ENCODE results near the gene LEP. TPM values are rescaled to one million over a fixed set of nuclear protein-coding genes. Genes with fewer than 3 reads are reported as not detected.

LEP gene
- polyA plus RNA-seq, 2 of the 4 experiments (the other 2 are of a cell fraction): not detected

DNA sequence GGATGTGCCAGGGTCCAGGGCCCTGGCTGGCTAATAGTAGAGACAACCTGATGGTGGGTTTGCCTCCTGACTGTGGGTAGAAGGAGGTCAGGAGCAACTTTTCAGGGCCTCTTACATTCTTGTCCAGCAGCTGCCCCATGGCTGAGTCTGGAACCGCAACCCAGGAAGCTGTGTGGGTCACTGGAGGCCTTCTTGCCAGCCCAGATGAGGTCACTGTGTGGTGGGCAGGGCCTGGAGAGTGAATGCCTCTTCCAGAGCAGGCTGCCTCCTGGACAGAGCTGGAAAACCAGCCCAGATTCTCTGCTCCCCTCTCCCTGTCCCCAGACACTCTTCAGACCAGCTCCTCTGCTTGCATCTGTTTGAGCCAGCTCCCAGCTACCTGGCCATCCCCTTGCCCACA, 43.5 kb upstream of the LEP start:
- TF ChIP-seq, protein P1, sequence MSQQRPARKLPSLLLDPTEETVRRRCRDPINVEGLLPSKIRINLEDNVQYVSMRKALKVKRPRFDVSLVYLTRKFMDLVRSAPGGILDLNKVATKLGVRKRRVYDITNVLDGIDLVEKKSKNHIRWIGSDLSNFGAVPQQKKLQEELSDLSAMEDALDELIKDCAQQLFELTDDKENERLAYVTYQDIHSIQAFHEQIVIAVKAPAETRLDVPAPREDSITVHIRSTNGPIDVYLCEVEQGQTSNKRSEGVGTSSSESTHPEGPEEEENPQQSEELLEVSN (IDR thresholded peaks at IDR 0.05; ENCODE audit: borderline replicate concordance, low read depth): no peak
- TF ChIP-seq HEYL (CRISPR knock-in tag; IDR thresholded peaks at IDR 0.05) (no peak), CHD2 (IDR thresholded peaks at IDR 0.05; ENCODE audit: low read length, partially characterized antibody) (no peak), HOXA7 (CRISPR knock-in tag; IDR thresholded peaks at IDR 0.05) (no peak), TFCP2L1 (CRISPR knock-in tag; IDR thresholded peaks at IDR 0.05) (no peak), EHF (CRISPR knock-in tag; IDR thresholded peaks at IDR 0.05) (no peak), FOXS1 (CRISPR knock-in tag; IDR thresholded peaks at IDR 0.05) (no peak), EHMT2 (IDR thresholded peaks at IDR 0.05; ENCODE audit: low read depth) (no peak), NFE2L2 (conservative IDR thresholded peaks at IDR 0.05; ENCODE audit: low read length) (no peak), NPAS2 (CRISPR knock-in tag; IDR thresholded peaks at IDR 0.05; ENCODE audit: borderline replicate concordance) (no peak), KDM5A (IDR thresholded peaks at IDR 0.05) (no peak), POLR2A (IDR thresholded peaks at IDR 0.05; ENCODE audit: low read length) (no peak), PHF8 (IDR thresholded peaks at IDR 0.05; ENCODE audit: borderline replicate concordance, low read depth) (no peak)
- TF ChIP-seq, protein P2, sequence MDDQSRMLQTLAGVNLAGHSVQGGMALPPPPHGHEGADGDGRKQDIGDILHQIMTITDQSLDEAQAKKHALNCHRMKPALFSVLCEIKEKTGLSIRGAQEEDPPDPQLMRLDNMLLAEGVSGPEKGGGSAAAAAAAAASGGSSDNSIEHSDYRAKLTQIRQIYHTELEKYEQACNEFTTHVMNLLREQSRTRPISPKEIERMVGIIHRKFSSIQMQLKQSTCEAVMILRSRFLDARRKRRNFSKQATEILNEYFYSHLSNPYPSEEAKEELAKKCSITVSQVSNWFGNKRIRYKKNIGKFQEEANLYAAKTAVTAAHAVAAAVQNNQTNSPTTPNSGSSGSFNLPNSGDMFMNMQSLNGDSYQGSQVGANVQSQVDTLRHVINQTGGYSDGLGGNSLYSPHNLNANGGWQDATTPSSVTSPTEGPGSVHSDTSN (IDR thresholded peaks at IDR 0.05): no peak
- TF ChIP-seq, protein P3, sequence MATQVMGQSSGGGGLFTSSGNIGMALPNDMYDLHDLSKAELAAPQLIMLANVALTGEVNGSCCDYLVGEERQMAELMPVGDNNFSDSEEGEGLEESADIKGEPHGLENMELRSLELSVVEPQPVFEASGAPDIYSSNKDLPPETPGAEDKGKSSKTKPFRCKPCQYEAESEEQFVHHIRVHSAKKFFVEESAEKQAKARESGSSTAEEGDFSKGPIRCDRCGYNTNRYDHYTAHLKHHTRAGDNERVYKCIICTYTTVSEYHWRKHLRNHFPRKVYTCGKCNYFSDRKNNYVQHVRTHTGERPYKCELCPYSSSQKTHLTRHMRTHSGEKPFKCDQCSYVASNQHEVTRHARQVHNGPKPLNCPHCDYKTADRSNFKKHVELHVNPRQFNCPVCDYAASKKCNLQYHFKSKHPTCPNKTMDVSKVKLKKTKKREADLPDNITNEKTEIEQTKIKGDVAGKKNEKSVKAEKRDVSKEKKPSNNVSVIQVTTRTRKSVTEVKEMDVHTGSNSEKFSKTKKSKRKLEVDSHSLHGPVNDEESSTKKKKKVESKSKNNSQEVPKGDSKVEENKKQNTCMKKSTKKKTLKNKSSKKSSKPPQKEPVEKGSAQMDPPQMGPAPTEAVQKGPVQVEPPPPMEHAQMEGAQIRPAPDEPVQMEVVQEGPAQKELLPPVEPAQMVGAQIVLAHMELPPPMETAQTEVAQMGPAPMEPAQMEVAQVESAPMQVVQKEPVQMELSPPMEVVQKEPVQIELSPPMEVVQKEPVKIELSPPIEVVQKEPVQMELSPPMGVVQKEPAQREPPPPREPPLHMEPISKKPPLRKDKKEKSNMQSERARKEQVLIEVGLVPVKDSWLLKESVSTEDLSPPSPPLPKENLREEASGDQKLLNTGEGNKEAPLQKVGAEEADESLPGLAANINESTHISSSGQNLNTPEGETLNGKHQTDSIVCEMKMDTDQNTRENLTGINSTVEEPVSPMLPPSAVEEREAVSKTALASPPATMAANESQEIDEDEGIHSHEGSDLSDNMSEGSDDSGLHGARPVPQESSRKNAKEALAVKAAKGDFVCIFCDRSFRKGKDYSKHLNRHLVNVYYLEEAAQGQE (IDR thresholded peaks at IDR 0.05): no peak
- WGBS (ENCODE audit: missing lambda C conversion rate): 33% methylated on average over 1 of the region's 1 CpG
- no peak overlapping the region for H3K4me3 ChIP-seq
- no peaks in the 10 kb centered on the region for H3K4me1 ChIP-seq
- DNase-seq (ENCODE audit: low read depth in 1 of 2, low spot score in 1 of 2): no peak
- H3K4me2 ChIP-seq: no peak overlapping the region
- ChIA-PET POLR2A (no interaction called here), CTCF (interaction anchor here (1.1 to 7.6 kb wide), 5 partner anchors 11 to 61 kb away, joined by 3 to 73 read pairs (median 5); no protein-coding TSS in a partner anchor)
- no peak for FAIRE-seq
- ATAC-seq: peak in 1 of 2 experiments; percentile 23; a peak in 1 of 6 replicates
- H3K27ac ChIP-seq: no peak overlapping the region
- peaks cover 44% of the 10 kb centered on the region for H3K9me3 ChIP-seq

DNA sequence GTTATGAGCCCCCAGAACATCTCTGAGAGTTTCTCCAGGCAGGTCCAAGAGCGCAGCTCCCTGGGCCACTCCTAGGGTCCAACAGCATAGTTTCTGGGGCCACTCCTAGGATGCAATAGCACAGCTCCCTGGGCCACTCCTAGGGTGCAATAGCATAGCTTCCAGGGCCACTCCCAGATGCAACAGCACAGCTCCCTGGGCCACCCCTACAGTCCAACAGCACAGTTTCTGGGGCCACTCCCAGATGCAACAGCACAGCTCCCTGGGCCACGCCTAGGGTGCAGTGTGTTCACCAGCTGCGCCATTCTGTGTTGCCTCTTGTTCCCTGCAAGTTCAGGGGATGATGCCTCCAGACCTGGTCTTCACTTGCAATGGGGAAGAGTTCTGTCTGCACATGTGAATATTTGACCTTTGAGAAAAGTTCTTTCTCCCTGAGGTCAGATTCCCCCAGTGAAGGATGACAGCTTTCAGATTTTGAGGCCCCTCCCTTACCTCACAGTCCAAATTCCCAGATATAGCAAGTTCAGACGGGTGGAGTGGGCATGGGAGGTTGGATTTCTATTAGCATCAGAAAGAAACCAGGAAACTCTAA, 43.0 kb upstream of the LEP start:
- POLR2A ChIA-PET: no interaction called here
- 43% methylated on average over 3 of the region's 4 CpGs for WGBS (ENCODE audit: missing lambda C conversion rate)
- TF ChIP-seq EHMT2 (IDR thresholded peaks at IDR 0.05; ENCODE audit: low read depth) (no peak), SMC3 (IDR thresholded peaks at IDR 0.05) (no peak), ESRRA (IDR thresholded peaks at IDR 0.05; ENCODE audit: borderline replicate concordance, low read length) (no peak), MAZ (IDR thresholded peaks at IDR 0.05; ENCODE audit: borderline replicate concordance, low read depth, low read length) (no peak), TP53 (CRISPR knock-in tag; IDR thresholded peaks at IDR 0.05) (no peak), NFE2L2 (conservative IDR thresholded peaks at IDR 0.05; ENCODE audit: low read length) (no peak), ZNF302 (CRISPR knock-in tag; IDR thresholded peaks at IDR 0.05) (no peak), CEBPB (IDR thresholded peaks at IDR 0.05) (no peak), HDAC2 (IDR thresholded peaks at IDR 0.05) (no peak), BHLHE40 (IDR thresholded peaks at IDR 0.05; ENCODE audit: low read depth, low read length) (no peak)
- TF ChIP-seq, protein P4, sequence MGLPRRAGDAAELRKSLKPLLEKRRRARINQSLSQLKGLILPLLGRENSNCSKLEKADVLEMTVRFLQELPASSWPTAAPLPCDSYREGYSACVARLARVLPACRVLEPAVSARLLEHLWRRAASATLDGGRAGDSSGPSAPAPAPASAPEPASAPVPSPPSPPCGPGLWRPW (IDR thresholded peaks at IDR 0.05): no peak
- TF ChIP-seq, protein P2 (IDR thresholded peaks at IDR 0.05): no peak
- TF ChIP-seq, protein P5, sequence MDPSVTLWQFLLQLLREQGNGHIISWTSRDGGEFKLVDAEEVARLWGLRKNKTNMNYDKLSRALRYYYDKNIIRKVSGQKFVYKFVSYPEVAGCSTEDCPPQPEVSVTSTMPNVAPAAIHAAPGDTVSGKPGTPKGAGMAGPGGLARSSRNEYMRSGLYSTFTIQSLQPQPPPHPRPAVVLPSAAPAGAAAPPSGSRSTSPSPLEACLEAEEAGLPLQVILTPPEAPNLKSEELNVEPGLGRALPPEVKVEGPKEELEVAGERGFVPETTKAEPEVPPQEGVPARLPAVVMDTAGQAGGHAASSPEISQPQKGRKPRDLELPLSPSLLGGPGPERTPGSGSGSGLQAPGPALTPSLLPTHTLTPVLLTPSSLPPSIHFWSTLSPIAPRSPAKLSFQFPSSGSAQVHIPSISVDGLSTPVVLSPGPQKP (IDR thresholded peaks at IDR 0.05; ENCODE audit: low read depth, low read length): no peak
- TF ChIP-seq, protein P6, sequence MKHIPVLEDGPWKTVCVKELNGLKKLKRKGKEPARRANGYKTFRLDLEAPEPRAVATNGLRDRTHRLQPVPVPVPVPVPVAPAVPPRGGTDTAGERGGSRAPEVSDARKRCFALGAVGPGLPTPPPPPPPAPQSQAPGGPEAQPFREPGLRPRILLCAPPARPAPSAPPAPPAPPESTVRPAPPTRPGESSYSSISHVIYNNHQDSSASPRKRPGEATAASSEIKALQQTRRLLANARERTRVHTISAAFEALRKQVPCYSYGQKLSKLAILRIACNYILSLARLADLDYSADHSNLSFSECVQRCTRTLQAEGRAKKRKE (CRISPR knock-in tag; IDR thresholded peaks at IDR 0.05; ENCODE audit: low read depth): no peak
- Histone ChIP-seq H3K4me2 (no peak overlapping the region), H3K9me3 (peaks cover 43% of the 10 kb centered on the region), H3K4me3 (no peak overlapping the region), H3K27ac (no peak overlapping the region), H3K4me1 (no peaks in the 10 kb centered on the region)
- CTCF ChIA-PET: interaction anchor here (0.7 to 7.6 kb wide), 6 partner anchors 10 to 850 kb away, joined by 3 to 73 read pairs (median 3); no protein-coding TSS in a partner anchor
- ATAC-seq (no peak; a peak in 1 of 6 replicates), FAIRE-seq (no peak), DNase-seq (ENCODE audit: low read depth in 1 of 2, low spot score in 1 of 2) (no peak)

All from A549 (cell line).